MCF 10A (cell line): ENCODE data around the gene TBCD. TPM values are rescaled to one million over a fixed set of nuclear protein-coding genes. Genes with fewer than 3 reads are reported as not detected.

ENCODE experiments used
- BruUV-seq: library from RNA; stranded (reverse); fragments of 400-500 nt; replicated peaks from 2 replicates; lab custom pipeline; 2021; lab: Mats Ljungman, UMichigan
- CTCF ChIA-PET: fragments of 300-600 bp; sonication (Branson Sonifier 250); formaldehyde crosslinking; extraction: SDS; loops from one replicate; lab custom pipeline; 2021; ENCODE audit warnings: antibody characterized with exemption, inconsistent platforms; lab: Yijun Ruan, JAX
- POLR2A ChIA-PET: fragments of 300-600, 350-650 bp; sonication (Branson Sonifier 250); formaldehyde crosslinking; extraction: SDS; loops from one replicate; lab custom pipeline; 2020; ENCODE audit warnings: antibody characterized with exemption, inconsistent platforms; lab: Yijun Ruan, JAX
- DNase-seq: peaks from one replicate; pipeline ENCODE4 v3.0.0-alpha.2; 2018; ENCODE audit not compliant: unreplicated experiment
- H3K27ac Mint-ChIP-seq: one replicate; pipeline ENCODE4 v1.8.0; 2022; ENCODE audit warnings: mild to moderate bottlenecking, low read depth, mixed read lengths; ENCODE audit not compliant: unreplicated experiment
- H3K27me3 Mint-ChIP-seq: one replicate; pipeline ENCODE4 v1.8.0; 2022; ENCODE audit warnings: mixed read lengths; ENCODE audit not compliant: insufficient read depth, unreplicated experiment
- H3K36me3 Mint-ChIP-seq: one replicate; pipeline ENCODE4 v1.8.0; 2022; ENCODE audit warnings: mild to moderate bottlenecking, moderate library complexity, mixed read lengths; ENCODE audit not compliant: insufficient read depth, unreplicated experiment
- H3K4me1 Mint-ChIP-seq: one replicate; pipeline ENCODE4 v1.8.0; 2022; ENCODE audit warnings: mixed read lengths; ENCODE audit not compliant: insufficient read depth, unreplicated experiment
- H3K4me3 Mint-ChIP-seq: one replicate; pipeline ENCODE4 v1.8.0; 2022; ENCODE audit warnings: mild to moderate bottlenecking, moderate library complexity, mixed read lengths; ENCODE audit not compliant: unreplicated experiment
- H3K9me3 Mint-ChIP-seq: one replicate; pipeline ENCODE4 v1.8.0; 2022; ENCODE audit warnings: mixed read lengths; ENCODE audit not compliant: unreplicated experiment
- CTCF ChIP-seq: fragments of 200-600 bp; IDR thresholded peaks from one replicate; pipeline ENCODE4 v1.8.0; 2022; ENCODE audit warnings: antibody characterized with exemption, mild to moderate bottlenecking; ENCODE audit not compliant: unreplicated experiment
- intact Hi-C: fragments of 100-400 bp; cut with micrococcal nuclease; formaldehyde crosslinking; loops from 2 replicates; pipeline ENCODE4 v1.14.1; 2022
- total RNA-seq: library from RNA; stranded (reverse); gene quantifications from 2 replicates; pipeline ENCODE4 v1.2.3, GENCODE V29; 2022

TBCD gene
- total RNA-seq, 1 experiment from 2014 or later: 76.2 TPM

DNA sequence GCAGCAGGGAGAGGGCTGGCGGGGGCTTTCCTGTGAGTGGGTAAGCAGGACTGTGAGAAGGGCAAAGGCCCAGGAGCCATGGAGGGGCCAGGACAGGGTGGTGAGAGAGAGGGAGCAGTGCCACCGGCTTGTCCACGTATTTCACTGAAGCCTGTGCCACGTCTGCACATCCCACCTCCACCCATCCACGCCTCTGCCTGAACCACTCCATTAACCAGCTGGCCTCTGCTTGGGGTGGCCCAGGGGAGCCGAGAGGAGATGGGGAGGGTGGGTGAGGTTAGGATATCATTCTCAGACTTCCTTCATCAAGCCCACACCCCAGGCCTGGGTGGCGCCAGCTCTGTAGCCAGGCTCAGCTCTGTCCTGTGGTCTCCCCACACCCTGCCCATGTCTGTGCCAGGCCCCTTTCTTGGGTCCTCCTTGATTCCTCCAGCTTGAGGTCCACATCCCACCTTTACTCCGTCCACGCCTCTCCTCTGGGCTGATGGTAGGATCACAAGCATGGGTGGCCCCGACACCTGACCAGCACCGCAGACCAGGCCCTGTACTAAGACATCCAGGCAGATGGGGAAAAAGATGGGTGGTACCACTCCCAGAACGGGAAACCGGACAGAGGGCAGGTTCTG, 19.6 kb upstream of the TBCD start:
- Mint-ChIP-seq H3K27ac (no peak overlapping the region), H3K36me3 (peaks cover 34% of the 10 kb centered on the region), H3K4me1 (no peaks in the 10 kb centered on the region), H3K27me3 (no peaks in the 10 kb centered on the region), H3K4me3 (no peak overlapping the region), H3K9me3 (peaks cover 9% of the 10 kb centered on the region)
- TF ChIP-seq CTCF: no peak
- no peak for DNase-seq
- no TSS peak for BruUV-seq
- POLR2A ChIA-PET: interaction anchor here (1.1 kb wide), 1 partner anchor 15 kb away, joined by 3 read pairs; no protein-coding TSS in a partner anchor
- intact Hi-C loops: no loop called here
- CTCF ChIA-PET: interaction anchor here (0.6 to 1.0 kb wide), 2 partner anchors 9 to 473 kb away, joined by 3 to 4 read pairs; no protein-coding TSS in a partner anchor

DNA sequence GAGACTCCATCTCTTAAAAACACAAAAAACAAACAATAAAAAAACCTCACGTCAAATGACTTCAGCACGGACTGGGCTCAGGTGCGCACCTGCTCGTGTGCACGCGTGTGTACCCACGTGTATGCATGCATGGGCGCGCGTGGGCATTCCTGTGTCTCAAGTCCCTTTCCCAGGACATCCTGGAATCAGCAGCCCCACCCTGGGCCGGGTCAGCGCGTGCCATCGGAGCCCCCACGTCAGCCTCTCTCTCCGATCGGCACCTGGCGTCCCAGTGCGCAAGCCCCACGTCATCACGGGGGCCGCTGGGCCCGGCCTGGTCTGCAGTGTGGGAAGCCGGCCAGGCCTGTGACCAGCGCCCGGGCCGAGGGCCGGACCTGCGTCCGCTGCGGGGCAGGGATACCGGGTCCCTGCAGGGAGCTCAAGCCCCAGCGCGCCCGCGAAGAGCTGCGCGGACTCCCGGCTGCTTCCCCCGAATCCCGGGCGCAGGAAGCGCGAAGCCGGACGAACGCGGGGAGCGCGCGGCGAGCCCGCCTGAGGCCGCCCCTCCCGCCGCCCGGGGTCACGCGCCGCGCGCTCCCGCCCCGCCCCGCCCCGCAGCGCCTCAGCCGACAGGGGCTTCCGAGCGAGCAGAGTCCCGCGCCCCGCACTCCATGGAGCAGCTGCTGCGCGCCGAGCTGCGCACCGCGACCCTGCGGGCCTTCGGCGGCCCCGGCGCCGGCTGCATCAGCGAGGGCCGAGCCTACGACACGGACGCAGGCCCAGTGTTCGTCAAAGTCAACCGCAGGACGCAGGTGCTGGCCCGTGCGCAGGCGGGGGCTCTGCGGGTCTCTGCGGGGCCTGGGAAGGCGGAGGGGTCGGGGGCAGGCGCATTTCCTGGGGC, 16.6 kb upstream of the TBCD start, which contains the start of gene FN3K:
Gene FN3K, plus strand, starts transcription at position 629 of the 880 bp plus-strand sequence. Its CDS starts 22 bp downstream, at position 651.
- H3K4me1 Mint-ChIP-seq: no peaks in the 10 kb centered on the region
- POLR2A ChIA-PET: no interaction called here
- intact Hi-C loops: no loop called here
- no peaks in the 10 kb centered on the region for H3K27me3 Mint-ChIP-seq
- no peak within 1 kb of the TSS for H3K27ac Mint-ChIP-seq
- H3K36me3 Mint-ChIP-seq: peaks cover 22% of the 10 kb centered on the region
- DNase-seq: no peak
- BruUV-seq: no TSS peak
- peak within 1 kb of the TSS; percentile 21 for H3K4me3 Mint-ChIP-seq
- CTCF ChIA-PET: no interaction called here
- no peak for TF ChIP-seq CTCF
- H3K9me3 Mint-ChIP-seq: peaks cover 9% of the 10 kb centered on the region

GRCh38 chr17:82736511-82737185, 15.2 kb upstream of the TBCD start:
- no peaks in the 10 kb centered on the region for H3K4me1 Mint-ChIP-seq
- TF ChIP-seq CTCF: no peak
- no peak overlapping the region for H3K4me3 Mint-ChIP-seq
- ChIA-PET CTCF (interaction anchor here (0.6 to 0.7 kb wide), 2 partner anchors 37 to 333 kb away, joined by 3 read pairs; no protein-coding TSS in a partner anchor), POLR2A (no interaction called here)
- no peaks in the 10 kb centered on the region for H3K27me3 Mint-ChIP-seq
- H3K27ac Mint-ChIP-seq: no peak overlapping the region
- intact Hi-C loops: no loop called here
- BruUV-seq: no TSS peak
- H3K9me3 Mint-ChIP-seq: peaks cover 9% of the 10 kb centered on the region
- H3K36me3 Mint-ChIP-seq: peaks cover 18% of the 10 kb centered on the region
- no peak for DNase-seq
